ENCODE data around the gene RNF186. TPM values are rescaled to one million over a fixed set of nuclear protein-coding genes. Genes with fewer than 3 reads are reported as not detected.

RNF186 gene
- polyA plus RNA-seq, 4 donors, result 0.12 to 0.34 (median 0.29) TPM; not detected in 1

DNA sequence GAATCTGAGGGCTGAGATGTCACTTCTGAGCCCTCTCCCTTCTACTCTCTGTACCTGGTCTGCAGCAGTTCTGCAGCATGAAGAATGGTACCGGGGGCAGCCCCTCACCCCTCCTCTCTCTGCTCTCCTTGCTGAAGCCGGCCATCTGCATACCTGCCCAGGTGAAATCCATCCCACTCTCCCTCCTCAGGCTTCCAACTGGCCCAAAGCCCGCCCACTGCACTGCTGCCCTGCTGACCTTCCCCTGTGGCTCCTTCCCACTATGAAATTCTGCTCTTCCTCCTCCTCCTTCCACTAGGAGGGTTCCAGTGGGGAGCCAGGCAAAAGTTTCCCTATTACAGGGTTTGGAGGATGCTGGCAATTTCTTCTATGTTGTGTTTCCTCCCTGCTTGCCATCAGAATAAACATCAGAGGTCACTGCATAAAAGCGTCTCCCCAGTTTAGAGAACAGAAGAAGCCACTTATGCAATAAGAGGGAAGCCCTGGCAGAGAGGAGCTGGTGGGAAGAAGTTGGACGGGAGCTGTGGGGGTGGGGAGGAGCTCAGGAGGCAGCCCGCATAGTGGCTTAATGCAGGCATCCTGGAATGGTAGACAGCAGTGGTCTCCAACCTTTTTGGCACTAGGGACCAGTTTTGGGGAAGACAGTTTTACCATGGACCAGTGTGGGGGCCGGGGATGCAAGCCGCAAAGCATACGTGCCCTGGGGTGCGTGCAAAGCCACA is 45.7 kb downstream of the RNF186 start:
- no peak for DNase-seq (ENCODE audit: low read depth in 4 of 4, low spot score in 3 of 4)

DNA sequence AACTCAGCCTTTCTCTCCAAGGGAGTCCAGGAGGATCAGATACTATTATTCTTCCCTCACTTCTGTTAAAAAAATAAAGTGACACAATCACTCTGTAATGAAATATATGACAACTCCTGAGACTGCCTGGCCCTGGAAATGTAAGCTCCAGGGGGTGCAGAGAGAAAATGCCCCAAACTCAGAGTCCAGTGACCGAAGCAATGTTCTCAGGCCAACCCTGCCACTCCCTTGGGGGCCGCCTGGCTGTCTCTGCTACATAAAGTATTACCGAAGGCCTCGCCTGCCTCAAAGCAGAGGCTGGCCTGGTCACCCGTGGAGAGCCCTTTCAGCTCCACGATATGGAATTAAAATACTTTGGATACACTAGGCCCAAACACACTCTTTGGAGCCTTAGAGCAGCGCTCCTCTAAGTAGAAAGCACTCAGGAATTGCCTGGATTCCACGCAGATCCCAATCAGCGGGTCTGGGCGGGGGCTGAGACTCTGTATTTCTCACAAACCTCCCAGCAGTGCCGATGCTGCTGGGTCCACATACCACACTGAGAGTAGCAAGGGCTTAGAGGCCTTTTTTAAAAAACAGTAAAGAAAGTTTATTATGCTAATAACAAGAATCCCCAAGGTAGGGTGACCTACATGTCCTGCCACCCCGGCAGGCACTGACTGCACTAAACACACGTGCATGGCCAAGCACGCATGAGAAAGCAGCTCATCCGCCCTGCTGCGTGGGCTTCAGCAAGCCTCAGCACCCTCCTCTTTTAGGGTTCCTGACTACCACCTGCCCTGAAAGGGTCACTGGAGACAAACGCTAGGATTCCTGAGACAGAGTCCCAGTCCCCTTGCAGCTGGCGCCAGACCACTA is 46.5 kb downstream of the RNF186 start:
- DNase-seq (ENCODE audit: low read depth in 4 of 4, low spot score in 3 of 4), result no peak

DNA sequence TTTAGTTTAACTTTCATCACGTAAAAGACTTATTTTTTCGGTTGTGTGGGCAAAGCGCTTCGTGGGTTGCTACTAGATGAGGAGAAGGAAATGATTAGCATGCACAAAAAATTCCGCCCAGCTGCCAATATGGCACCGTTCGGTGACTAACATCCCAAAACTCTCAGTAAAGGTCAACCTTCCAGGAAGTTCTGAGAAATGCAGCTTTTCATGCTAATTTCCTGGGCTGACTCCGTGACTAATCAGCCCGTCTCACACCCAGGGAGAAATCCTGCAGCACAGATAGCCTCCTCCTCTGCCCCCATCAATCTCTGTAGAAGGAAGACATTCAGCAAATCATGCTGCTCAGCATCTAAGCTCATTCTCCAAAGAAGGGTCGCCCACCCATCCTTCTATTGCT is 49.5 kb downstream of the RNF186 start:
- DNase-seq (ENCODE audit: low read depth in 4 of 4, low spot score in 3 of 4), result no peak

DNA sequence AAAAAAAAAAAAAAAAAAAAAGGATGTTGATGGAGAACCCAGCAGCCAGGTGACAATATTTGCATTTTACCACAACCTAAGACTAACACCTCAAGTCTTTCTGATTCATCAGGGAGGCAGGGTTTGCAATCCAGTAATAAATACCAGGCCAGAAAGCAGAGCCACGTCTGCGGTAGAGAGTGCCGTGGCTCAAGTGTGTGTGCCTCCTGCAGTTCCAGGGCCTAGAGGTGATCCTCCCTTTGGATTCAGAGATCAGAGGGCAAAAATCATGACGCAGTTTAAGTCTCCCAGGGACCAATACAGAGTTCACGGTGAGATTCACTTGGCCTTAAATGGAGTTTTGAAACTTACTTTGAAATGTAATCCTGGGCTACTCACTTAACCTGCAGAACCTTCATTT is 50.2 kb downstream of the RNF186 start:
- no peak for DNase-seq (ENCODE audit: low read depth in 4 of 4, low spot score in 3 of 4)

Other genes with a start within 250 kb of the RNF186 start
- 10 to 100 TPM; 24.5 to 95.3 (median 27.5) TPM for gene NBL1, start 171.0 kb downstream of the RNF186 start, polyA plus RNA-seq (ENCODE audit: insufficient read length in 4 of 4)
- gene HTR6, start 150.4 kb downstream of the RNF186 start, polyA plus RNA-seq (ENCODE audit: insufficient read length in 4 of 4), result 1 to 10 TPM in 3 of 4 donors, not detected in 1; 1.4 to 2.0 (median 1.6) TPM
- gene TMCO4, start 15.4 kb downstream of the RNF186 start, polyA plus RNA-seq (ENCODE audit: insufficient read length in 4 of 4), result 10 to 100 TPM in 3 of 4 donors, 1 to 10 TPM in 1; 5.2 to 23.8 (median 16.1) TPM
- gene OTUD3, start 67.1 kb upstream of the RNF186 start, polyA plus RNA-seq (ENCODE audit: insufficient read length in 4 of 4), result 10 to 100 TPM; 17.0 to 30.7 (median 21.3) TPM
- gene PLA2G2E, start 108.3 kb upstream of the RNF186 start, polyA plus RNA-seq (ENCODE audit: insufficient read length in 4 of 4), result not detected
- gene PLA2G2A, start 164.3 kb upstream of the RNF186 start, polyA plus RNA-seq (ENCODE audit: insufficient read length in 4 of 4), result under 1 TPM in 2 of 4 donors, not detected in 2; 0.18 to 0.25 TPM